AG09319 (cell line): ENCODE measurements around the gene CLIP4.
A peak's percentile ranks its signal among the peaks of the same experiment; 100 is the strongest.

Experiments
- DNase-seq: peaks from one replicate; pipeline ENCODE4 v3.0.0-alpha.2; 2010; ENCODE audit warnings: low read depth; ENCODE audit errors: extremely low read depth
- CTCF ChIP-seq: IDR thresholded peaks from 2 replicates; pipeline ENCODE4 v1.5.1; 2011; ENCODE audit warnings: low read depth, mild to moderate bottlenecking, inconsistent platforms, low read length, moderate library complexity

CLIP4 gene

GRCh38 chr2:29114946-29115609 is at the start of gene CLIP4:
Gene CLIP4 (plus strand): TSS chr2:29115415. CDS start chr2:29121389, 5,974 bp downstream.
- DNase-seq, result peak; percentile 20

GRCh38 chr2:29066271-29066860 is 48.8 kb upstream of the CLIP4 start:
- peak; percentile 20 for DNase-seq
- TF ChIP-seq CTCF, result no peak

More at GRCh38 chr2:29114946-29115609, at the start of gene CLIP4:
- no peak for TF ChIP-seq CTCF

GRCh38 chr2:29066997-29067605 is 48.1 kb upstream of the CLIP4 start:
- DNase-seq, result no peak
- TF ChIP-seq CTCF, result no peak

DNA sequence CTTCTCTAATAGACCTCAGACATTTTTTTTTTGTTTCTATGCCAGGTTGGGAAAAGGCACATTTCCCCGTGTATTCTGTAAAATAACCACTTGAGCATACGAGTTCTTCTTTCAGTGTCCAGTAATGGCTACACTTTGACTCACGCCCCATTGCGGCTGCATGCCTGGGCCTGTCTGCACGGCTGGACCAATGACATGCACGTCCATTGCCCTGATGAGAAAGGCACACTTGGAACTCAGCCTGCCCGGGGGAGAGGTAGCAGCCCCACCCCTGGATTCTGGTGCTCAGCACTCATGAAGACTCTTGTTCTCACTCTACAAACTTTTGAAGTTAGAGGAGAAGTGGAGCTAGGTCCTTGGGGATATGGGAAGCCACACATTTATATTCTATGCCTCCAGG is 46.7 kb upstream of the CLIP4 start:
- no peak for TF ChIP-seq CTCF
- no peak for DNase-seq

DNA sequence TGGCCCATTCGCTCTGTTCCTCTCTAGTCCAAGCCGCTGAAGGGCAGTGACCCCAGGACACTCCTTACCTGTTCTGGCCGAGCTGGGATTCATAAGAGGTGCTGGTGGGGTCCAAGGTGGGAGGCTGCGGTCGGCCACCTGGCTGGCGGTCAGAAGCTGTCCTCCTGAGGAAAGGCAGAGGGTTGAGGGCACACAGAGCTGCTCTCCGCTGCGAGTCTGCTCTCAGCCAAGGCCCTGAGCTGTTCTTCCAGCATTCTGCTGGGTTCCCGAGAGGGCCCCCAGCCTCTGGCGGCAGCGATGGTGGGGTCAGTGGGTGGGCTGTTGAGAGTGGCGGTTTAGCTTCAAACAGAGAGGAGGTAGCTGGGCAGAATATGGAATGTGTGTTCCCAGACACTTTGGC is 44.7 kb upstream of the CLIP4 start:
- no peak for DNase-seq
- TF ChIP-seq CTCF, result no peak

GRCh38 chr2:29071032-29071975 is 43.9 kb upstream of the CLIP4 start:
- no peak for TF ChIP-seq CTCF
- no peak for DNase-seq
